GM19035 (cell line): ENCODE measurements around the gene CERK.
"Not testable (repeated sequence)": the region's sequence is repeated elsewhere in the genome, so short reads cannot be mapped to it uniquely, and the experiment has no call there.

Experiments used
- ATAC-seq: cut with Tn5 transposase; IDR thresholded peaks from one replicate; pipeline ENCODE4 v1.9.1; 2021; ENCODE audit not compliant: unreplicated experiment

Gene CERK, protein sequence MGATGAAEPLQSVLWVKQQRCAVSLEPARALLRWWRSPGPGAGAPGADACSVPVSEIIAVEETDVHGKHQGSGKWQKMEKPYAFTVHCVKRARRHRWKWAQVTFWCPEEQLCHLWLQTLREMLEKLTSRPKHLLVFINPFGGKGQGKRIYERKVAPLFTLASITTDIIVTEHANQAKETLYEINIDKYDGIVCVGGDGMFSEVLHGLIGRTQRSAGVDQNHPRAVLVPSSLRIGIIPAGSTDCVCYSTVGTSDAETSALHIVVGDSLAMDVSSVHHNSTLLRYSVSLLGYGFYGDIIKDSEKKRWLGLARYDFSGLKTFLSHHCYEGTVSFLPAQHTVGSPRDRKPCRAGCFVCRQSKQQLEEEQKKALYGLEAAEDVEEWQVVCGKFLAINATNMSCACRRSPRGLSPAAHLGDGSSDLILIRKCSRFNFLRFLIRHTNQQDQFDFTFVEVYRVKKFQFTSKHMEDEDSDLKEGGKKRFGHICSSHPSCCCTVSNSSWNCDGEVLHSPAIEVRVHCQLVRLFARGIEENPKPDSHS

DNA sequence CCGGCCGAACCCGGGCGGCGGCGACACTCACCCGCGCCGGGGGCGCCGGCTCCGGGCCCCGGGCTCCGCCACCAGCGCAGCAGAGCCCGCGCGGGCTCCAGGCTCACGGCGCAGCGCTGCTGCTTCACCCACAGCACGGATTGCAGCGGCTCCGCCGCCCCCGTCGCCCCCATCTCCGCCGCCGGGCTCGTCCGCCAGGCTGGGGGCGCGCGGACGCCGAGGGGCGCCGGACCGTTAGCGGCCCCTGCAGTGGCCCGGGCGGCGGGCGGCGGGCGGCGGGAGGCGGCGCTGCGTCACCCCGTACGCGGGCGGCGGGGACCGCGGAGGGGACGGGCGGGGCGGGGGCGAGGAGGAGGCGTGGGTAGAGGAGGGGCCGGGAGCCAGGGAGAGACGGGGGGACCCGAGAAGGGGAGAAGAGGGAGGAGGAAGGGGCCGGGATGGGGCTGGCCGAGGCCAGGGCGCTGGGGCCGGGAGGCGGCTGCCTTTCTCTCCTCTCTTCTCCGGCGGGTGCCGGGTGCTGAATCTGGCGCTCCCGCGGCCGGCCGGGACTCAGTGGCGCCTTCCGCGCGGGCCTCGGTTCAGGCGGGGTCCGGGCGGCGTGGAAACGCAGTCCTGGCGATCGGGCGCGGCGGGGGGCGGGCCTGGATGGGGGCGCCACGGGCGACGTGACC lies at the start of gene CERK:
CERK (minus strand) TSS at position 277 of the 671 bp plus-strand sequence; CDS start at position 173, 104 bp downstream.
- ATAC-seq: peak; percentile 54

DNA sequence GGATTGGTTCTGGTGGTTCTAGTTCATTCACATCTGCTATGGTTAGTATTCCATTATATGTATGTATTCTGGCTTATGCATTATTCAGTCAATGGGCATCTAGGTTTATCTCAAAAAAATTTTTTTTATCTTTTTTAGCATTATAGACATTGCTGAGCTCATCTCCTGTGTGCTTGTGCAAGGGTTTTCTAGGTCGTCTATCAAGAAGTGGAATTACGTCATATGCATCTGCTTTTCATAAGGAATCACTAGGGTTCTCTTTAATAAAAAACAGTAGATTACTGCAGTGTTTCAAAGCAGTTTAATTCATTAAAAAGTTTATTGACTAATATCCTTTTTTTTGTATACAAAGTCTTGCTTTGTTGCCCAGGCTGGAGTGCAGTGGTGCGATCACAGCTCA lies 45.7 kb upstream of the CERK start:
- ATAC-seq: no peak

DNA sequence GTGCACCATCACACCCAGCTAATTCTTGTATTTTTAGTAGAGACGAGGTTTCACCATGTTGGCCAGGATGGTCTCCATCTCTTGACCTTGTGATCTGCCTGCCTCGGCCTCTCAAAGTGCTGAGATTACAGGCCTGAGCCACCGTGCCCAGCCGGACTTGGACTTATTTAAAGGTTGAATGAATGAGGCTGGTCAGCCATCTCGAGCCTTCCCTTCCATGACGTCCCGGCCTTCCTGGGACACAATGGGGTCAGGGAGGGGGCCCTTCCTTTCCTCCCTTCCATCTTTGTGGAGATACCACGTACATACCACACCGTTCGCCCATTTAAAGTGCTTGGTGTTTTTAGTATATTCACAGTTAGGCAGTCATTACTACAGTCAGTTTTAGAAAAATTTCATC lies 44.1 kb upstream of the CERK start:
- not testable (repeated sequence) for ATAC-seq

DNA sequence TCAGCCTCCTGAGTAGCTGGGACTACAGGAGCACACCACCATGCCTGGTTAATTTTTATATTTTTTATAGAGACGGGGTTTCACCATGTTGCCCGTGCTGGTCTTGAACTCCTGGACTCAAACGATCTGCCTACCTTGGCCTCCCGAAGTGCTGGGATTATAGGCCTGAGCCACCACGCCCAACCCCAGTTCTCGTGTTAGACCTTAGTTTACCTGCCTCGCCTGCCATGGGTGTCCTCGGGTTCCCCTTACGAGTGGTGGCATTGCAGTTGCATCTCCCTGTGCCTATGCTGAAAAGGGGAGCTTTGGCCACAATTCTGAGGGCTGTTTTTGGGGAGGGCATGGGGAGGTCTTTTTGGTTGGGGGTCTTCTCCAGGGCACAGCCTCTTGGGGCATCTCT lies 43.2 kb upstream of the CERK start:
- no peak for ATAC-seq

DNA sequence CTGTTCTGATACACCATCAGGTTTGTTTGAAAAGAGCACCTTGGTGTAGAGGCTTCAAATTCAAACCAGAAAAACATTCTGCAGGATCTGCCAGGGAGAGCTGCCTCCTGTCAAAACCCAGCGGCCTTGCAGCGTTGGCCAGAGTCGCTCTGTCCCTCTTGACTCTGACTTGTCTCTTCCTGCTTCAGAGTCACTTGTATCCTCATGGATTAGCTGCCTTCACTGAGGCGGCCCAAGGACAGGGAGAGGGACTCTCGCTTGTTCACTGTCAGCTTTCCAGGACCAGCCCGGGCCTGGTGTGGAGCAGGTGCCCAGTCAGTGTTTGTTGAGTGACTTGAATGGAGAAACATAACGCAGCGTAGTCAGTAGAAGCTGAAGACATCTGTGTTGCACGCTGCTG lies 42.4 kb upstream of the CERK start:
- no peak for ATAC-seq

DNA sequence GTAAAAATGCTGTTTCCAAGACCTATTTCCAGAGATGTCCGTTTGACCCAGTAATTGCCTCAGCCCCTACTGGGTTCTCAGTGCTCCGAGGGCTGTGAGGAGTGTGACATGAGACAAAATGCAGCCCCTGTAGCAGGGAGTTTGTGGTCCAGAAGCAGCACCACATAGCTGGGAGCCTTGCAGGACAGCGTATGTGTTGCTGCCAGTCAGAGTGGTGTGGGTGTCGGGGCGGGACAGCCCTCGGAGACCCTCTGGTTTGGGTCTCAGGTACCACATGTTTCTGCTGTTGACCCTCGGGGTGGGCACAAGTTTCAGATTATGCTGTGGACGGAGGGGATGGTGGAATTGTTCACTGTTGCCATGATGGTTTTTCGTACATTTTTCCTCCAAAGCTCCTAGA lies 41.6 kb upstream of the CERK start:
- no peak for ATAC-seq

DNA sequence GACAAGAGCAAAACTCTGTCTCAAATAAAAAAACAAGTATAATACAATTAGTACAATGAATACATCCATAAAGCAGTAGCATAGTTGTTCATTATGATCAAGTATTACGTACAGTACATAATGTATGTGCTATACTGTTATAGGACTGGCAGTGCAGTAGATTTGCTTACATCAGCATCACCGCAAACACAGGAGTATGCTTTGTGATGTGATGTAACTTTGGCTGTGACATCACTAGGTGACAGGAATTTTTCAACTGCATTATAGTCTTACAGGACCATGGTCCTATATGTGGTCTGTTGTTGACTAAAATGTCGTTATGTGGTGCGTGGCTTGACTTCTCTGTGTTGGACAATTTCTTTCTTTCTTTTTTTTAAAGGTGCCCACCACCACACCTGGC lies 41.0 kb upstream of the CERK start:
- ATAC-seq: no peak

DNA sequence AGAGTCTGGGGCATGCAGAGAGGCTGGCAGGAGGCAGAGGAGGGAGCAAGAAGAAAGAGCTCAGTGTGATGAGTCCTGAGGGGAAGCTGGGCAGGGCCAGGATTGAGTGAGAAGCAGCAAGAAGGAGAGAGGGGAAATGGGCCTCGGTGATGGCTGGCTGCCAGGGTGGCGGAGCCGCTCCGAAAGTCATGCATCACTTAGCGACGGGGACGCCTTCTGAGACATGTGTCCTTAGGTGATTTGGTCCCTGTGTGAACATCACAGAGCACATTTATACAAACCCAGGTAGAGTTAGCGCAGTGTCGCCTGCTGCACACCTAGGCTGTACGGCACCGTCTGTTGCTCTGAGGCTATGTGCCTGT lies 39.5 kb upstream of the CERK start:
- no peak for ATAC-seq

DNA sequence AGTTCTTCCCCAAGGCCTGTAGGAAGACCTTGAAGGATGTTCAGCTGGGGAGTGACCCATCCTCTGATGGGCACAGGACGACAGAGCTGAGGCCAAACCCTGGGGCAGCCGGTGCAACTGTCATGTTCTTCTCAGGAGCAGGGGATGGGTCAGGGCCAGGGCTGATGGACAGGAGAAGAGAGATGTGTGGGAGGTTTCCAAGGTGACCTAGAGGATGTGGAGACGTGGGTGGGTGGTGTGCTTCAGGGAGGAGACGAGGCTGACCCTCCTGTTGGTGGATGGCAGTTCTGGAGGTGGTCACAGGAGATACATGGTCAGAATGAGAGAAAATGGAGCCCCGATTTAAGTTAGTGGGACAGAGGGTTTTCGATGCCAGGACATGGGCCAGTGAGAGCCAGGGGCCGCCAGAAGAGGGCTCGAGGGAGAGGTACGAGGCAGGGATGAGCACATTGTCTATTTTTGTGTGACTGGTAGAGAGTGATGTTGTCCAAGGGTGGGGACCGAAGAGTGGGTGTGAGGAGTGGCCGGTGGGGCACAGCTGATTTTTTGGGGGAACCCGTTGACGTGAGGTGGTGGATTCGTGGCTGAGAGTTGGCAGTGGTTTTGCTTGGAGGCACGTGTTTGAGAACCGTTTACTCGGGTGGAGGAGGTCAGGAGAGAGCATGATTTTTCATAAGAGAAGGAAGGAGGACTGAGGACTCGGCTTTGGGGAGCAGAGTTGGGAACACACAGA lies 39.0 kb upstream of the CERK start:
- ATAC-seq: no peak

DNA sequence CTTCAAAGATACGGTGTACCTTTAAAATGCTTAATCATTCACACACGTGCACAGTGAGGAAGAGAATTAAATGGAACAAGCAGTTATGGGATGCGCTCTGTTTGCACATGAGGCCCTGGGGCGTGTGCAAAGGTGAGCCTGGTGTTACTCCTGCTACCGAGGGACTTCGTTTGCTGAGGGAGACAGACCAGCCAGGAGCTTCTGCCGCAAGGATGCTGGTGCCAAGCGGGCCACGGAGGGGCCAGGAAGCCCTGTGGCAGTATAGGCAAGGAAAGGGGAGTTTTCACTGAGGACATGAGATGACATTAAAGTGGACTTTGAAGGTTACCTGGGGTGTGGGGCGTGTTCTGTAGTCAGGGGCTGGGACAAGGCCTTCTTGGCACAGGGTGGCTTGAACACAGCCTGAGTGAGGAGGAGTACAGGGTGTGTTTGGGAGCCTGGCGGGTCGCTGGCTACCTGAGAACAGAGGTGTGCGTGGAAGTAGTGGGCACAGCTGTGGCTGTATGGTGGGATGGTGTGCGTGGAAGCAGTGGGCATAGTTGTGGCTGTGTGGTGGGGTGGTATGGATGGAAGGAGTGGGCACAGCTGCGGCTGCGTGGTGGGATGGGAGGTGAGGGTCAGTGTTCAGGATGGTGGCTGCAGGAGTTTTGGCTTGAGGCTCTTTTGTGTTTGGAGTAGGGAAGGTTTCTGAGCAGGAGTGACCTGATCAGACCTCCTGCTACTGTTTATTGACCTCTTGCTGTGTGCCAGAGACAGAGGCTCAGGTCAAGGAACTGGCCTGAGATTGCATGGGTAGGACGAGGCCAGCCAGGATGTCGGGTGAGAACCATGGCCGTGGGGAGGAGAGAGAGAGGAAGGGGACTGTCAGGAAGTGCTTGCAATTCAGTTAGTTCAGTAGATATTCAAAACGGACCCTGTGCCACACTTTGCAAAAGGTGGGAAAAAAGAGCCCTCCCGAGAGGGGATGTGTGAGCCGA lies 38.1 kb upstream of the CERK start:
- no peak for ATAC-seq

DNA sequence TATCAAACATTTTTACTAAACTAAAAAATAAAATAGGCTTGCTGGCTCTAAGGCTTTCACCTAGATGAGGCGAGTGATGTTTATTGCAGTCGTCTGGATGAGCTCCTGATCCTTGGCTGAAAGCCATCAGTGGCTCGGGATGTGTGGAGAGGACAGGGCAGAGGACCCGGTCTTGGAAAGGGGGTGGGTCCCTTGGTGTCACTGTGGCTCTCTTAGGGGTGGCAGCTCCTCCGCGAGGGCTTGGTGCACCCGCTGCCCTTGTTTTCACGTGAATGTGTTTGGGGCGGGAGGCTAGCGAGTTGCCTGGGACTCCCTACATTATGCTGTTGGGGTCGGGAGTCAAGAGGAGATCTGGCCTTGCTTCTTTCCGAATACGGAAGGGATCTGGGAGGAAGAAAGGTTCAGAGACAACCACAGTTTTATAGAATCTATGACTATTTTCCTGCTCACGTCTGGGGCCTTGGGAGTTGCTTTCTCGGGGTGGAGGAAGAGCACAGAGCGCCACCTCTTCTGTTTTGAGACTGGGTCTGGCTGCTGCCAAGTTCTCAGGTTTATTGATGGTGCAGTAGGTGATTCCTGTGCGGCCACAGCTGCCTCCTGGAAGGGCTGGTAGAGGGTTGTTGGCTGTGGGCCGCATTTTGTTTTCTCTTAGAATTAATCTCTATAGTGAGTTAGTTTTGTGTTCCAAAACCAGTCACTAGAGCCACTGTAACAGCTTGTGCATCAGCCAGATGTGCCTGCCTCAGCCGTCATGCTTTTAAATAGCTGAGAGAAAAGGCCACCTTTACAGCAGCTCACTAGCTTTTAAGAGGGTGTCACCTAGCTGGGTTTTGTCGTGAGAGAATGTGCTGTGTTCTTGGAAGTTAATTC lies 37.2 kb upstream of the CERK start:
- ATAC-seq: no peak

DNA sequence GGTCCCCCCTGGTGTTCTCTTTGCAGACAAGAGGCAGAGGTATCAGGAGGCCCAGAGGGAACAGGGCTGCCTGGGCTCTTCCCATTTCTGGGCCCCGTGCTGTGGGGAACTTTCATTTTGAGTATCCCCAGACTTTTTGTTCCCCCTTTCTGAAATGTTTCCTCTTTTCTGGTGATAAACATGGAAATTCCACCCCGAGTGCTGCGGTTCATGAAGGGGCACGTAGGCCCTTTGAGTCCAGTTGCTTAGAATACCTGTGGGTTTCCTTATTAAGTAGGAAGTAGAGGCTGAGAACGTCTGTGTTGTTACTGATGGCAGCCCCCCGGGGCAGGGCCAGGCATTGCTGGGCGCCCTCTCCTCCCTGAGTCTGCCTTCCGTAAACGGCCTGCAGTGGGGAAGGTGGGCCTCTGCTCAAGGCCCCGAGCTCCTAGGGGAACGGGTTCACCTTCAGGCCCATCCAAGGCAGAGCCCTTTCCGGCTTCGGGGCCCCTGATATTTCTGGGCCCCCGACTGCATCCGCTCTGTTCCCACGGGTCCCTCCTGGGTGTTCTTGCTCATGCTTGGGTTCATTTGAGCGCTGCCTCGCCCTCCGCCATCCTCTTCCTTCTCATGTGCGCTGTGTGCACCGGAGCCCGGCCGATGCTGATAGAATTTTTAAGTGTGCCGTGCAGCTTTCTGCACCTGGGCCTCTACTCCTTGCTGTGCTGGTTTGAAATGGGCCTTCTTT lies 36.4 kb upstream of the CERK start:
- peak; percentile 30 for ATAC-seq

DNA sequence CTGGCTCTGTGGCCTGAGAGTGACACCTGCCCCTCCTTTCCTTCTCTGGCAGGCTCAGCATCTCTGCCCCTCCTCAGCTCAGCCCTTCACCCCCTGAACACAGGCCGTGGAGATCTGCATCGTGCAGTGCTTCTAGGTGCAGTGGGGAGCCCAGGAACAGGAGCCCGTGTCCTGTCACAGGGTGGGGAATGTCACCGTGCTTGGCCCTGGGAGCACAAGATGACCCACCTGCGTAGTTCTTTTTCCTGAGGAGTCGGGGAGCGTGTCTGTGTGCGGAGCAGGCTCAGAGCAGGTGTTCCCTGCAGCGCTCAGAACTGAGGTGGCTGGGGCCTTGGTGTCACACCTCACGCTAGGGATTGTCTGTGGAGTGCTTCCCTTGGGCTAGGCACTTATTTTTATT lies 35.0 kb upstream of the CERK start:
- ATAC-seq: no peak

DNA sequence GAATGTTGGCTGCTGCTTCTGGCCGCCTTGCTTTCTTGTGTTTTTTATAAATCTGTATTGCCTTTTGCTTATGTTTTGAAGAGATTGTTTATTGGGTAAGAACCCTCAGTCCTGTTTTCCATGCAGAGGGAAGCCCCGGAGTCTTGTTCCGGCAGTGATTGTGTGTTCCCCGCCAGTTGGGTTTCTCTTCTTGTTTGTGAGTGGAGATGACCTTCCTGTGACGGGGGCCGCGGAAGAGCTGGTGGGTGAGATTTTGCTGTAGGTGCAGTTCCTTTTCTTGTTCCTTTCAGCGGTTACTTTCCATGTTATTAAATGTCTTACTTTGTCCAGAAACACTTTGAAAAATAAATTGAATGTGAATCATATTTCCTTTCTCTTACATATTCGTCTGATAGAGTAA lies 32.7 kb upstream of the CERK start:
- ATAC-seq: no peak

DNA sequence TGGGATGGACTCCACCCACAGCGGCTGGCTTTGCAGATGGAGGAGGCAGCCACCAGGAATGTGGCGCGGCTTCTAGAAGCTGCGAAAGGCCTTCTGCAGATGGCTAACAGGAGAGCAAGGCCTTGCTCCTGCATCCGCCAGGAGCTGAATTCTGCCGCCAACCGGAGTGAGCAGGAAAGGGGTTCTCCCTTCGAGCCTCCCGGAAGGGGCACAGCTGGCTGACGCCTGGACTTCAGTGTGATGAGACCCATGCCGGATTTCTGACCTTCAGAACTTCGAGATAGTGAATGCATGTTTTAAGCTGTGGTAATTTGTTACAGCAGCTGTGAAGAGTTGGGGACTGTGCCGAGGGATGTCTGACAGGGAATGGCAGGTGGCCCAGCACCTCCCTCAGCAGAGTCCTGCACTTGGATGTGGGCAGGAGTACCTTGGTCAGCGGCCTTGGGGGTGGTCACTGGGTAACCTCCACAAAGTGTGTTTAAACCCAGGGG lies 32.1 kb upstream of the CERK start:
- no peak for ATAC-seq

DNA sequence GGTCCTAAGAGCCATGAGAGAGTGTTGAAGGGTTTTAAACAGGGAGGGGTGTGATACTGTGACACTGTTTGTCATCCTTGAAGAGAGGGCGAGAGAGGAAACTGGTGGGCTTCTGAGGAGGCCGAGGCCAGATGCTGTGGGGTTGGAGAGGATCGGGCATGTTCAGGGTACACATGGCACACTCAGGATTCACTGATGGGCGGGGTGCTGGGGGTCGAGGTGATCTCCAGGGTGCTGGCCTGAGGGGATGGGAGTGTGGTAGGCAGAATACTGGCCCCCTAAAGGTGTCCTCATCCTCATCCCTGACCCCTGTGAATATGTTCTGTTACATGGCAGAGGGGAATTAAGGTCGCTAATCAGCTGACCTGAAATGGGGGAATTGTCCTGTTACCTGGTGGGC lies 31.7 kb upstream of the CERK start:
- ATAC-seq: no peak

DNA sequence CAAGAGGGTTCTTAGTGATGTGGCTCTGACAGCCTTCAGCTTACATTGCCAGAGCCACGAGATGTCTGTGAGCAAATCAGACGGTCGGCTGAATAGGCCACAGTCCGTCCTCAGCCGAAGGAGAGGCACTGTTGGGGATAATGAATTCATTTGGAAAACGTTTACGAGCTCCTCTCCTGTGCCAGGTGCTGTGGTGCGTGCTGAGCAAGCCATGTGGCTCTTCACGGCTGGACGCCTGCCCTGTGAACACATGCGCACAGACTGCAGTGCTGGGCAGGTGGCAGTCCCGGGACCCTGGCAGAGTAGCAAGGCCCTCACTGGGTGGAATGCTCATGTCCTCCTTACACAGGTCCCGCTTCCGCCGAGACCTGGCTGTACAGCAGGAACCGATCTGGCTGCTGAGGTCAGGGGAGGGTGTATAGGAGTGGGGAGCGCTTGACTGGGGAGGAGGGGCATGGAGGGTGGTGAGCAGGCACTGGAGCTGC lies 31.2 kb upstream of the CERK start:
- no peak for ATAC-seq

DNA sequence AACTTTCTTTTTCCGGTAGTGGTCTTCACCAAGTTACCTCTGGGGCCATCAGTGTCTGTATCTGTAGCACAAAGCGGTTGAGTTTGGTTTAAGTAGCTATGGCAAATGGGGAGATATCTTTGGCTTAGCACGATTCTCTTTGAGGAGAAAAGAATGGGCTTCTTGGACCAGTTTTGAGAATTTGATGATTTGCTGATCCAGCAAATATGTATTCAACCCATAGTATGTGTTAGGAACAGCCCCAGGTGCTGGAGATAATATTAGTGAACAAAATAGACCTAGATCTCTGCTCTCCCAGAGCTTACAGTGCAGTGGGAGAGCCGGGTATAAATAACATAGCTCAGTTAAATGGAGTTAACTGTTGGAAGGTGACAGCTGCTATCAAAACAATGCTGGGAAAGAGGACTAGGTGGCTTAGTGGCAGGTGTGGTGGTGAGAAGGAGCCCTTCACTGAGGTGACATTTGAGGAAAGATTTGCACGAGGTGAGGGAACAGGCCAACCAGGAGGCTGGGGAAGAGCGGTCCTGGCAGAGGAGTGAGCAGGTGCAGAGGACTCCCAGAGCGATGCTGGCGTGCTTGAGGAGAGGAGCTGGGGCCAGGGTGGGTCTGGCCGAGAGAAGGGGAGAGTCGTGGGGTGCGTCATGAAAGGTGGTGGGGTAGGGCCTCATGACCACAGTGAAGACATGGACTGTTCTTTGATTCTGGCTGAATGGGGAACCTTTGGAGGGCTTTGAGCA lies 29.4 kb upstream of the CERK start:
- no peak for ATAC-seq
